ENCODE measurements around the gene ALDH3A1. TPM values are rescaled to one million over a fixed set of nuclear protein-coding genes. Genes with fewer than 3 reads are reported as not detected.

ALDH3A1 gene
- total RNA-seq, 1 donor from 2014 or later: 14.4 TPM

- DNase-seq (ENCODE audit: low spot score in 2 of 2): no peak
- intact Hi-C loops (cut with DNase I): no loop called here
- peaks cover 10 to 27% of the 10 kb centered on the region in 2 donors for H3K4me1 ChIP-seq
Measured at GRCh38 chr17:19756546-19756945, 8.4 kb upstream of the ALDH3A1 start.

DNA sequence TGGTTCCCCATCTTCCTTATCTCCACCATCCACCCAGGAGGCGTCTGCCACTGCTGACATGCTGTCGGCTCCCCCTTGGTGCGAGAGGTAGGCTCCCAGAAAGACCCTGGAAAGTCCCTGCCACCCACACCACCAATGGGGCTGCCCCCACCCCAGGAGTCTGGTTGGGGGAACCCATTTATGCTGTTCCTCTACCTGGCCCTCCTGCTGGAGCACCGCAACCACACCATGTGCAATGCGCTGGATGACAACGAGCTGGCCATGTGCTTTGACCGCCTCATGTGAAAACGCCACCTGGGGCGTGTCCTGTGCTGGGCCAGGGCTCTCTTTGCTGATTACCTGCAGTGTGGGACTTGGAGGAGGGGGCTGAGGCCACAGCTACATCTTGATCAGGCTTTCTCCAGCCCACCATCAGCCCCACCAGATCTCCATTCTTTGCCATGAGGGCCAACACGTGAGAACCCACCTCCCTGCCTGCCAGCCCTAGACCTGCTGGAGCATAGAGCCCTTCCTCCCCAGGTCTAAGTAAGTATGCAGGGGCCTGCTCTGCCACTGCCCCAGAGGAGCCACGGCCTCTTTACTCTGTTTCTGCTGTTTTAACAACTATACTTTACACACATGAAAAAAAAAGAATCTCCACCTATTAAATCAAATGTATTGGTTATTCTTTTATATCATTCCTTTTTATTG lies 7.9 kb upstream of the ALDH3A1 start:
- Histone ChIP-seq H3K27me3 (no peaks in the 10 kb centered on the region), H3K4me1 (peaks cover 10 to 27% of the 10 kb centered on the region in 2 donors), H3K4me3 (no peak overlapping the region), H3K9me3 (no peaks in the 10 kb centered on the region), H3K27ac (no peak overlapping the region), H3K36me3 (no peaks in the 10 kb centered on the region)
- TF ChIP-seq, protein P1, sequence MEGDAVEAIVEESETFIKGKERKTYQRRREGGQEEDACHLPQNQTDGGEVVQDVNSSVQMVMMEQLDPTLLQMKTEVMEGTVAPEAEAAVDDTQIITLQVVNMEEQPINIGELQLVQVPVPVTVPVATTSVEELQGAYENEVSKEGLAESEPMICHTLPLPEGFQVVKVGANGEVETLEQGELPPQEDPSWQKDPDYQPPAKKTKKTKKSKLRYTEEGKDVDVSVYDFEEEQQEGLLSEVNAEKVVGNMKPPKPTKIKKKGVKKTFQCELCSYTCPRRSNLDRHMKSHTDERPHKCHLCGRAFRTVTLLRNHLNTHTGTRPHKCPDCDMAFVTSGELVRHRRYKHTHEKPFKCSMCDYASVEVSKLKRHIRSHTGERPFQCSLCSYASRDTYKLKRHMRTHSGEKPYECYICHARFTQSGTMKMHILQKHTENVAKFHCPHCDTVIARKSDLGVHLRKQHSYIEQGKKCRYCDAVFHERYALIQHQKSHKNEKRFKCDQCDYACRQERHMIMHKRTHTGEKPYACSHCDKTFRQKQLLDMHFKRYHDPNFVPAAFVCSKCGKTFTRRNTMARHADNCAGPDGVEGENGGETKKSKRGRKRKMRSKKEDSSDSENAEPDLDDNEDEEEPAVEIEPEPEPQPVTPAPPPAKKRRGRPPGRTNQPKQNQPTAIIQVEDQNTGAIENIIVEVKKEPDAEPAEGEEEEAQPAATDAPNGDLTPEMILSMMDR (IDR thresholded peaks at IDR 0.05): no peak
- intact Hi-C loops (cut with DNase I): no loop called here
- DNase-seq (ENCODE audit: low spot score in 2 of 2): no peak

More at GRCh38 chr17:19756546-19756945, 8.4 kb upstream of the ALDH3A1 start:
- Histone ChIP-seq H3K36me3 (no peaks in the 10 kb centered on the region), H3K9me3 (no peaks in the 10 kb centered on the region), H3K27ac (no peak overlapping the region), H3K27me3 (no peaks in the 10 kb centered on the region), H3K4me3 (no peak overlapping the region)
- TF ChIP-seq, protein P1 (IDR thresholded peaks at IDR 0.05): no peak

DNA sequence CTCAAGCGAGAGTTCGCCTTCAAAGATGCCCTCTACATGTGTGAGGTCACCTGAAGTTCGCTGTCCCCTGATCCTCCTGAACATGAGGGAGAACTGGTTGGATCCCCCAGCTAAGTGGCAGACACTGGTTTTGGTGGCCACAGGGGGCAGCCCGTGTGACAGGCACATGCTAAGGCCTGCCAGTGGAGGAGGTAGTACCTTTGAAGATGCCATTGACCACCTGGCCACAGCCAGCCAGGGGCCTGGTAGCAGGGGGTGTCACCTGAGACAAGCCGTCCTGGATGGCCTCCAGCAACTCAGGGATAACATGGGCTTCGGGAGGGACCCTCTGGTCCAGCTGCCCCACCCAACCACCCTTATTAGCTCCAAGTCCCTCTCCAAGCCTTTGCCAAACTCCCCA lies 7.3 kb upstream of the ALDH3A1 start:
- Histone ChIP-seq H3K9me3 (no peaks in the 10 kb centered on the region), H3K27me3 (no peaks in the 10 kb centered on the region), H3K4me1 (peaks cover 10 to 27% of the 10 kb centered on the region in 2 donors), H3K36me3 (no peaks in the 10 kb centered on the region), H3K27ac (no peak overlapping the region), H3K4me3 (no peak overlapping the region)
- intact Hi-C loops (cut with DNase I): no loop called here
- no peak for DNase-seq (ENCODE audit: low spot score in 2 of 2)
- TF ChIP-seq, protein P1 (IDR thresholded peaks at IDR 0.05): no peak

DNA sequence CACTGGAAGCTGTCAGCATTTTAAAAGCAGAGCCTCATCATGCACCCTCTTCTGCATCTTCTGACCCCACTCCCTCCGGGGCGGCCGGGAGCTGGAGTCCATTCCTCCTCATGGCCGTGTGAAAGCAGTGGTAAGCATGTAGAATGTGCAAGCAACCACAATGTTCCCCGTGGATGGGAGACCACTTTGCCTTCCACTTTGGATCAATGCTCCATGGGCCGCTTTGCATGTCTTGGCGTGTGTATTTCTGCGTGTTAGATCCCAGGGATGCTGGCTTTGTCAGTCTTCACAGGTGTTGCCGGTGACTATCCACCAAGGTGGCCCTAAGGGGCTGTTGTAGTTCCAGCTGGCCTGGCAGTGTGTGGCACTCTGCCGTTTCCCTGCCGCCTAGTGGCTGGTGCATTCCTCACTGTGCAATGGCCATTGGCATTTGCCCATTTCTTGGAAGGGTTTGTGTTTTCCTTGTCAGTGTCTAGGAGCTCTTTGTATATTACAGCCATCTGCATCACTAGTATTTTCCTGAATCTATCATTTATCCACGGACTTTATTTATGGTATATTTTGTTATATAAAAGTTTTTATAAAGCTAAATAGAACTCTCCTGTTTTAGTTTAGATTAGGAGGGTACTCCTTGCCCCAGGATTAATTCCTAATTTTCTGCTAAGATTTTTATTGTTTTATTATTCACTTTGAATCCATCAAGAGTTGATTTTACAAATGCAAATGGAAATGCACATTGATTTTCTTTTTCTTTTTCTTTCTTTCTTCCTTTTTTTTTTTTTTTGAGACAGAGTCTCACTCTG lies 5.8 kb upstream of the ALDH3A1 start:
- intact Hi-C loops (cut with DNase I): loop anchor here (1.0 to 5.0 kb wide), 4 partner anchors 25 to 306 kb away; partner anchors contain the start of gene ALDH3A2
- H3K4me1 ChIP-seq: peaks cover 10 to 27% of the 10 kb centered on the region in 2 donors
- H3K36me3 ChIP-seq: no peaks in the 10 kb centered on the region
- TF ChIP-seq, protein P1 (IDR thresholded peaks at IDR 0.05): peak; percentile 58 to 68 (median 66)
- H3K27ac ChIP-seq: peak overlapping the region; percentile 85 to 99
- no peaks in the 10 kb centered on the region for H3K27me3 ChIP-seq
- H3K9me3 ChIP-seq: no peaks in the 10 kb centered on the region
- H3K4me3 ChIP-seq: no peak overlapping the region
- DNase-seq (ENCODE audit: low spot score in 2 of 2): peak in 1 of 2 donors; percentile 74

DNA sequence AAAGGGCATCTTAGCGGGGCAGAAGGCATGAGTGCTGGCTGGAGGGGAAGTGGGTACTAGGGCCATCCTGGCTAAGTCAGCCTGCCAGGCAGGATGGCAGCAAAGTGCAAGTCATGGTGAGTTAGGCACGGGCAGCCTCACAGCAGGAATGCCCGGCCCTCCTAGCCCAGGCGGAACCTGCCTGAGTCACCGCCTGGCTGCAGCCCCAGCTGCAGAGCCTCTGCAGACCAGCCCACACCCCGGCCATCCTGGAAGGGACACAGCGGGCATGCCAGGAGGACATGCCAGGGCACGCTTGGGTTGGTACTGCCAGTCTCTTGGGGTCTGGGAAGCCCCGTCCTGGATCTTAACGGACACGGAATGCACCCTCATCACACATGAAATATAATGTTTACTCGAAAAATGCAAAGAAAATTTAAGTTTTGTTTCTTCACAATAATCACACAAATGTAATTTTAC lies 5.0 kb upstream of the ALDH3A1 start:
- H3K4me3 ChIP-seq: no peak overlapping the region
- no peaks in the 10 kb centered on the region for H3K27me3 ChIP-seq
- intact Hi-C loops (cut with DNase I): loop anchor here (1.0 to 5.0 kb wide), 4 partner anchors 24 to 305 kb away; partner anchors contain the start of gene ALDH3A2
- H3K27ac ChIP-seq: peak overlapping the region; percentile 93 to 99
- TF ChIP-seq, protein P1 (IDR thresholded peaks at IDR 0.05): no peak
- H3K4me1 ChIP-seq: peaks cover 10 to 30% of the 10 kb centered on the region in 2 donors
- H3K9me3 ChIP-seq: no peaks in the 10 kb centered on the region
- DNase-seq (ENCODE audit: low spot score in 2 of 2): peak; percentile 78 to 95
- no peaks in the 10 kb centered on the region for H3K36me3 ChIP-seq
